Stimulated activated CD4-positive, alpha-beta T cell treated with anti-CD3 and anti-CD28 coated beads, Interleukin-4, amount 100 ng/mL, for 1 hour (primary cell): Measurements from ENCODE around the gene ADK.
"Not testable (repeated sequence)": the region's sequence is repeated elsewhere in the genome, so short reads cannot be mapped to it uniquely, and the experiment has no call there.

ENCODE experiments used
- DNase-seq: peaks from one replicate; pipeline ENCODE4 v3.0.0-alpha.2; 2020

The ADK gene

DNA sequence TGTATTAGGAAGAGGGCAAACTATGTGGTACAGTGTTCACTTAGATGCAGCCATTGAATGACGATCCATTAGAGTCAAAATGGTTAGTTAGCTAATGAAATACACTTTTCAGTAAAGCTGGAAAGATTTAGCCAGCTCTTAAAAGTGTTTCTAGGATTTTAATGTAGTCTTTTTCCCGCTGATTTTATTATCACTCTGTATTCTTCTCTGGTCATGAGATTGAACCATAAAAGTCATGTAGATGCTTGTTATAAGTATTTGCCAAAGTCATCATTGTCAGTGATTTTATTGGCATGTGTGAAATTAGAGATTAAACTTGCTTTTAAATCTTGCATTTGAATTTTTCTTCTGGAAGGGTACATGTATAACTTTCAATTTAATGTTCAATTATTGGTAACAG lies 93.8 kb downstream of the ADK start:
- no peak for DNase-seq

DNA sequence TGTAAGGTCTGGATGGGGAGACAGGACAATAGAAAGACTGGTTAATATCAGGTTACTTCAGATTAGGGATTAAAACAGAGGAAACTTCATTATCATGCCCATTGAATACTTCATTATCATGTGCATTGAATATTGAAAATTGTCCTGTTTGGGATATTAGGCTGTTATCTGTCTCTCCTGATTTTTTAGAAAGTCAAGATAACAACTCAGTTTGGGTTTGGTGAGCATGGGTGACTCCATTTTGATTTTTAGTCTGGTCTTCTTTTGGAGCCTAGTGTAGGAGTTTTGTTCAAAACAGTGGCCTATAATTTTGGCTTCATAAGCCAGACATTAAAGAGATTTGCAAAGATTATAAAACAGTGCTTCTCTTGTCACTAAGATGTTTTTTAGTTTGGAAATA lies 95.5 kb downstream of the ADK start:
- DNase-seq: no peak

DNA sequence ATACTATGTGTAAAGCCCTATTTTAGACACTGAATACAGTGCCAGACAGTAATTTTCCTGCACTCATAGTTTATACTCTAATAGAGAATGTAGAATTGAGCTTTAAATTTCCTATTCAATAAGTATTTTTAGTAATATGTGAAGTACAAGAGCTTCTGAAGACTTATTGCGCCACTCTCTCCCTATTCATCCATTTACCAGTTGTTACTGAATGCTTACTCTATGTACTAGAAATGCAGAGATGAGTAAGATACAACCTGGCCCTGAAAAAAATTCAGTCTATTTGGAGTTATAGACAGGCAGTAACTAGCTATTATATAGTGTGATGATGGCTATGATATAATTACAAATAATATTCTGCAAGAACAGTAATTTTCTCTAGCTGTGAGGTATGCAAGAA lies 98.8 kb downstream of the ADK start:
- DNase-seq: no peak

GRCh38 chr10:74255214-74255613 lies 104.2 kb downstream of the ADK start:
- DNase-seq: no peak

- no peak for DNase-seq
Observed at GRCh38 chr10:74255888-74256357, 104.9 kb downstream of the ADK start.

DNA sequence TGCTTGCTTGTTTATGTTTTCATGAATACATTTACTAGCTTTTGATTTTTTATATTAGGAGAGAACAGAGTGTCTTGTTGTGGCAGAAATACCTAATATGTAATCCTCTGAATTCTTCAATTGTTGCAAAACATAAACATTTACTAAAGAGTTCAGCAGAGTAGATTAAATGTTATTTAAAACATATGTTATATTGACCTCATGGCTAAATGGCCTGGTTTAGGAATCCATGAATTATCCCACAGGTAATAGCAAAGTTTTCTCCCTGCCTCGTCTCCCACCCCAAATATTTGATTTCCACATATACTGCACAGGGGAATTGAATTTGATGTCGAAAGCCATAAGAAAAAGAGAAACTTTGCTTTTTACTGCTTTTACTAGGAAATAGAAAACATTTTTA lies 111.8 kb downstream of the ADK start:
- no peak for DNase-seq

DNA sequence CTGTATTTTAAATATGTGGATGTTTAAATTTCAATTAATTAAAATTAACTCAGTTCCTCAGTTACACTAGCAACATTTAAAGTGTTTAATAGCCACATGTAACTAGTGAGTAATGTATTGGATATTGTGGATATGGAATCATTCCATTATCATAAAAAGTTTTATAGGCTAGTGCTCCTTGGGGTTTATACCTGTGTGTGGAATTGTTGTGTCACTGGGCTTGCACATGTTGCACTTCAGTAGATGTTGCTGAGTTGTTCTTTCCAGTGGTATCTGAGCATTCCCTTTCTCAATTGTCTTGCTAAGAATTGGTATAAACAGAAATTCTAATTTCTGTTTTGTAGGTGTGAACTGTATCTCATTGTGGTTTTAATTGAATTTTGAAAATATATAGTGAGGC lies 113.0 kb downstream of the ADK start:
- no peak for DNase-seq

DNA sequence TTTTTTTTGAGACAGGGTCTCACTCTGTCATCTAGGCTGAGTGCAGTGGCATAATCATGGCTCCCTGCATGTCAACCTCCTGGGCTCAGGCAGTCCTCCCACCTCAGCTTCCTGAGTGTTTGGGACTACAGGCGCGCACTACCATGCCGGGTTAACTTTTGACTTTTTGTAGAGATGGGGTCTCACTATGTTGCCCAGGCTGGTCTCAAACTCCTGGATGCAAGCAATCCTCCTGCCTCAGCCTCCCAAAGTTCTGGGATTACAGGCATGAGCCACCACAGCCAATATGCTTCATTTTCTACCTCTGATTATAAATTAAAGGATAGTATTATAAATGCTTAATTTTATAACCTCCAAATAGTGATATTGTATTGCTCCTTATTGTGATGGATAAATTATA lies 121.3 kb downstream of the ADK start:
- no peak for DNase-seq

DNA sequence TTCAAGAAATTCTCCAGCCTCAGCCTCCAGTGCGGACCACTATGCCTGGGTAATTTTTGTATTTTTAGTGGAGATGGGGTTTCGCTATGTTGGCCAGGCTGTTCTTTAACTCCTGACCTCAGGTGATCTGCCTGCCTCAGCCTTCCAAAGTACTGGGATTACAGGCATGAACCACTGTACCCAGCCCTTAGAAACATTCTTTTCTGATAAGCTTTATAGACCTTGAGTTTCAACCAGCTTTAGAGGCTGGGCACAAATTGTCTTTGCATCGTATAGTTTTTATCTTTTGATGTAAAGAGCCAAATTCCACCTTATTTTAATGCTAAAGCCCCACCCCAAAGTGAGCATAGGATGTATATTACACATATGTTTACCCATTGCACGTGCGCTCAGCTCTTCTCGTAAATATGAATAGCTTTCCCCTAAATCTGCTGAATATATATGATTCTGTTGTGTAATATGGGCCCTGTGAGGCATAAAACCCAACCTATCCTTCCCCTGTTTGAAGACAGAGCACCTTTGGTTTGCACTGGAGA lies 124.8 kb downstream of the ADK start:
- DNase-seq: no peak

- DNase-seq: no peak
Observed at GRCh38 chr10:74276416-74276815, 125.4 kb downstream of the ADK start.

DNA sequence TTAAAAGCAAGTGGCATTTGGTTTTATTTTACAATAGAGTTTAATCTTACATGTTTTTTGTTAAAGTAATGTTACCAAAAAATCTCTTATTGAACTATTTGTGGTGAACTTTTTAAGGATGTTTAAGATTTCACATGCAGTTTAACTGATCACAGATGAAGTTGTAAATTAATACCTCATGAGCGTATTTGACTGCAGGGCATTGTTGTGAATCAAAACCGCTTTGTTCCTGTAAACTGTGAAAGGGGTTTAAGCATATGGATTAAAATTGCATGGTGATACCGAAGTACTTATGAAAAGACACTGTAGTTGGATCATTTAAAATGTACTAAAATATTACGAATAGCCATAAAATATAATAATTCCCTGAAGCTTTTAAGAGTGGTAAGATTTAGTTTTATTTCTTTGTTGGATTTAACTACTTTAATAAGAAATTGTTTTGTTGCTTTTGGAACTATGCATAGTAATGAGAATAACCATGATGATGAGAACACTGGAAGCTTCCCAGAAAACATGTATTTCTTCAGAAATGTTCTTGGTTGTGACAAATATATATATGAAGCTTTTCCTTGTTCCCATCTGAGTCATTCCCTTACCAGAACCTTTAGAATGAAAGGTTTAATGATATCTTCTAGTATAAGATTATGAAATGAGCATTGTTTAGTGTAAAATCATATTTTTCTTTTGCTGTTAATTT lies 131.3 kb downstream of the ADK start:
- no peak for DNase-seq

- DNase-seq: no peak
Observed at GRCh38 chr10:74282848-74283210, 131.8 kb downstream of the ADK start.

- DNase-seq: no peak
Observed at GRCh38 chr10:74289188-74289587, 138.2 kb downstream of the ADK start.

DNA sequence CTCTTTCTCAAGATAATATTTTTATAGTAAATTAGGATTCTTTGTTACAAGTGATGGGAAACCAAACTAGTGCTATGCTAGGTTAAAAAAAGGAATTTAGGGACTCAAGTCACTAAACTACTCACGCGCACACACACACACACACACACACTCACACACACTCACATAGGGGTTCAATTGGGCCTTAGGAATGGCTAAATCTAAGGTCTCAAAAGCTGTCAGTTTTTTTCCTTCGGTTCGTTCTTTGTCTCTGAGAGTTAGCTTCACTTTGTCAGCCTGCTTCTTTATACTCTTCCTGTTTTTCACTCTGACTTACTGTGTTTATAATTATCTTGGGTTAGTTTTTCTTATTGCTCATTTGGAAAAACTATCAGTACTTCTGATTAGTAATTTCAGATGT lies 138.9 kb downstream of the ADK start:
- DNase-seq: no peak

DNA sequence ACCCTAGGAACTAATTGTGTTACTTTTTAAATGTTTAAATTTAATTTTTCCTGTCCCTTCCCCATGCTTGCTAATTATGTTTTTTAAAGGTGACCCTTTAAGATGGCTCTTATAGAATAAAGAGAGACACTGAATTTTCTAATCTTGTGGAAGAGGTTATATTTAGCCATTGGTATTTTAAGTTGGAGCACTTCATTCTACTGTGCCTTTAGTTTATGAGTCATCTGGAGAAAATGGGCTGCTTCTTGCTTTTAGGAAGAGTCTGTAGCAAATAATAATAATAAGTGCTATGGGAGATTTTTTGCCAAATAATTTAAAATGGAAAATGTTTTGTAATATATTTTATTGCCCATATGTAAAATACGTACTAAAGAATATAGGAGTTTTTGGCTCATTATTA lies 139.7 kb downstream of the ADK start:
- DNase-seq: no peak

DNA sequence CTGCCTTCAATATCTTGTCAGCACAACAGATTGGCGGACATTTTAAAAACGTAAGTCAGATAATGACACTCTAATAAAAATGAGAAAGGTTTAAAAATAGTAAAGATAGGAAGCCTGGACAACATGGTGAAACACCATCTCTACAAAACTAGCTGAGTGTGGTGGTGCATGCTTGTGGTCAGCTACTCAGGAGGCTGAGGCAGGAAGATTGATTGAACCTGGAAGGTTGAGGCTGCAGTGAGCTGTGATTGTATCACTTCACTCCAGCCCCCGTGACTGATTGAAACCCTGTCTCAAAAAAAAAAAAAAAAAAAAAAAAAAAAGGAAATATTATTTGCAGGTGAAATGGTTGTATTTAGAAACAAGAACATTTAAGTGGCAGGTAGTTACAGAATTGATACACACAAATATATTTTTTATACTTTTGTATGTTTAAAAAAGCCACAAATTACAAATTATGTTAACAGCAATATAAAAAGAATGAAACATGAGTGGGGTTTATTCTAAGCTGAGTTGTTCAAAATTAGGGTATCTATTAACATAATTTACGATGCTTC lies 141.9 kb downstream of the ADK start:
- DNase-seq: no peak

DNA sequence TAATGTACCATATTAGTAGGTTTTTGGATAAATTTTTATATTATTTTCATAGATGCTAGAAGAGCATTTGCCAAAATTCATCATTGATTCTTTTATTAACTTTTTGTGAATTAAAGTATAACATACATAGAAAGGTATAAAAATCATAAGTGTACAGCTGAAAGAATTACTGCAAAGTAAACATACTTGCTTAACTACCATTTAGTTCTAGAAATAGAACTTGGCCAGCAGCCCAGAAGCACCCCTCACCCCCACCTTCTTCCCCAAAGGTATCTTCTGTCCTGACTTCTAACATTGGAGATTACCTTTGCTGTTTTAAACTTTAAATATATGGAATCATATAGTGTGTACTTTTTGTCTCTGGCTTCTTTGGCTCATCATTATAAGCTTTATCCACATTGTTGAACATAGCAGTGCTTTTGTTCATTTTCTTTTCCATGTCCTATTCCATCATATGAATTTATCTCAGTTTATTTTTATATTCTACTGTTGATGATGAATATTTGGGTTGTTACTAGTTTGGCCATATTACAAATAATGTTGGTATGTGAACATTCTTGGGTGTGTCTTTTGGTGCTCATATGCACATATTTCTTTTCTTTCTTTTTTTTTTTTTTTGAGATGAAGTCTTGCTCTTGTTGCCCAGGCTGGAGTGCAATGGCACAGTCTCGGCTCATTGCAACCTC lies 142.8 kb downstream of the ADK start:
- no peak for DNase-seq

DNA sequence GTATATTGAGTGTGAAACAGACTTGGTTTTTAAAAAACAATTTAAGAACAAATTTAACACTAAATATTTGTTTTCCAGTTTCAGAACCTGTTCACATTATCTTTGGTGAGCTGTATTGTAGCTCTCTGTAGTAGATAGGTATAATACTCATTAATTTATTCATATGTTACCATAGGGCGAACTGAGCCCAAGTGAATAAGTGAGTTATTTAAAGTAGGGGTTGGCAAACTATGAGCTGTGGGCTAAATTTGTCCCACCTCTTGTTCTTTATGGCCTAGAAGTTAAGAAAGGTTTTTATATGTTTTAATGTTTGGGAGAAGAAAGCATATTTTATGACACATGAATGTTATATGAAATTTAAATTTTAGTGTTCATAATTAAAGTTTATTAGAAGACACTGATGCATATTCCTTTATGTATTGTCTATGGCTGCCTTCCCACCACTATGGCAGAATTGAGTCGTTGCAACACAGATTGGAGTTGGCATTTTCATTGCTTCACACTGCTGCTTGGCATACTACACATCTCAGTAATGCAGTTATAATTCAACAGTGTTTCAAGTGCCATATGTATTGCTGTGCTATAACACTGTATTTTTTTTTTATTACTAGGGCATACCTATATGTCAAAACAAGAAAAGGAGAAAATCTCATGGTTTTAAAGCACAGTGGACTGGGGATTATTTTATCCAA lies 146.5 kb downstream of the ADK start:
- no peak for DNase-seq

DNA sequence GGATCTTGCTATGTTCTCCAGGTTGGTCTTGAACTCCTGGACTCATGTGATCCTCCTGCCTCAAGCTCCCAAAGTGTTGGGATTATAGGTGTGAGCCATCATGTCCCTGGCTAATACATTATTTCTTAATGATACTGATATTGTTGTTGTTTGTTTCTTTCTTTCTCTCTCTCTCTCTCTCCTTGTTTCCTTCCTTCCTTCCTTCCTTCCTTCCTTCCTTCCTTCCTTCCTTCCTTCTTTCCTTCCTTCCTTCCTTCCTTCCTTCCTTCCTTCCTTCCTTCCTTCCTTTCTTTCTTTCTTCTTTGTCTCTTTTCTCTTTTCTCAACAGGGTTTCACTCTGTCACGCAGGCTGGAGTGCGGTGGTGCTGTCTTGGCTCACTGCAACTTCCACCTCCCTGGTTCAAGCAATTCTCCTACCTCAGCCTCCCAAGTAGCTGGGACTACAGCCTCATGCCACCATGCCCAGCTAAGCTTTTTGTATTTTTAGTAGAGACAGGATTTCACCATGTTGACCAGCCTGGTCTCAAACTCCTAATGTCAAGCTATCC lies 149.1 kb downstream of the ADK start:
- DNase-seq: not testable (repeated sequence)

- DNase-seq: no peak
Observed at GRCh38 chr10:74300666-74301065, 149.6 kb downstream of the ADK start.

DNA sequence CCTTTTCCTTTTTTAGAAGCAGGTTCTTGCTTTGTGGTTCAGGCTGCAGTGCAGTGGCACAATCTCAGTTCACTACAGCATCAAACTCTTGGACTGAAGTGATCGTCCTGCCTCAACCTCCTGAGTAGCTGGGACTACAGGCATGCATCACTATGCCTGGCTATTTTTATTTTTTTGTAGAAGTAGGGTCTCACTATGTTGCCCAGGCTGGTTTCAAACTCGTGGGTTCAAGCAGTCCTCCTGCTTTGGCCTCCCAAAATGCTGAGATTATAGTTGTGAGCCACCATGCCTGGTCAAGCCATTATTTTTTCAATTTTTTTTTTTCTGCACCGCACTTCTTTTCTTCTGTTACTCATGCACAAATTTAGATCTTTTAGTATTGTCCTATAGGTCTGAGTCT lies 154.7 kb downstream of the ADK start:
- DNase-seq: no peak

- DNase-seq: no peak
Observed at GRCh38 chr10:74306227-74306982, 155.4 kb downstream of the ADK start.
